IMR-90 (cell line): ENCODE measurements around the gene RERGL.

ENCODE experiments used
- BHLHE40 ChIP-seq: fragments of 150-350 bp; IDR thresholded peaks from 2 replicates; pipeline ENCODE4 v1.6.1; 2016; ENCODE audit warnings: mild to moderate bottlenecking, low read depth, low read length
- CEBPB ChIP-seq: IDR thresholded peaks from 2 replicates; pipeline ENCODE4 v1.6.1; 2012; ENCODE audit warnings: low read depth, low read length, improper control_type of control experiment
- CHD1 ChIP-seq: IDR thresholded peaks from 2 replicates; pipeline ENCODE4 v1.6.1; 2012; ENCODE audit warnings: low read depth, low read length, improper control_type of control experiment
- CTCF ChIP-seq: conservative IDR thresholded peaks from 2 replicates; pipeline ENCODE4 v1.5.1; 2012; ENCODE audit warnings: mild to moderate bottlenecking, low read depth, low read length, improper control_type of control experiment
- ELK1 ChIP-seq: fragments of 150-350 bp; IDR thresholded peaks from 2 replicates; pipeline ENCODE4 v1.6.1; 2016; ENCODE audit warnings: low read depth, mild to moderate bottlenecking, low read length, moderate library complexity, borderline replicate concordance
- FOS ChIP-seq: fragments of 150-350 bp; IDR thresholded peaks from 2 replicates; pipeline ENCODE4 v1.6.1; 2016; ENCODE audit warnings: low read depth, low read length
- MAZ ChIP-seq: IDR thresholded peaks from 2 replicates; pipeline ENCODE4 v1.6.1; 2012; ENCODE audit warnings: low read depth, mild to moderate bottlenecking, low read length, improper control_type of control experiment, moderate library complexity, borderline replicate concordance
- MXI1 ChIP-seq: IDR thresholded peaks from 2 replicates; pipeline ENCODE4 v1.6.1; 2012; ENCODE audit warnings: low read depth, mild to moderate bottlenecking, low read length, moderate library complexity, borderline replicate concordance
- POLR2A ChIP-seq: IDR thresholded peaks from 2 replicates; pipeline ENCODE4 v1.6.1; 2012; ENCODE audit warnings: mild to moderate bottlenecking, low read depth, low read length
- RAD21 ChIP-seq: IDR thresholded peaks from 2 replicates; pipeline ENCODE4 v1.6.1; 2012; ENCODE audit warnings: low read length, improper control_type of control experiment
- RCOR1 ChIP-seq: IDR thresholded peaks from 2 replicates; pipeline ENCODE4 v1.6.1; 2012; ENCODE audit warnings: mild to moderate bottlenecking, low read length, improper control_type of control experiment; ENCODE audit not compliant: insufficient replicate concordance
- RFX5 ChIP-seq: IDR thresholded peaks from 2 replicates; pipeline ENCODE4 v1.8.0; 2012; ENCODE audit warnings: low read depth, mild to moderate bottlenecking, low read length, moderate library complexity
- SMC3 ChIP-seq: fragments of 150-350 bp; IDR thresholded peaks from 2 replicates; pipeline ENCODE4 v1.6.1; 2016; ENCODE audit warnings: low read depth, mild to moderate bottlenecking, antibody characterized with exemption, low read length, moderate library complexity
- USF2 ChIP-seq: fragments of 150-350 bp; IDR thresholded peaks from 2 replicates; pipeline ENCODE4 v1.6.1; 2017; ENCODE audit warnings: mild to moderate bottlenecking, antibody characterized with exemption, low read length, low read depth

GRCh38 chr12:18068355-18068754 lies 21.6 kb downstream of the RERGL start:
- TF ChIP-seq CTCF (no peak), CEBPB (no peak), CHD1 (no peak), POLR2A (no peak), USF2 (no peak), RAD21 (no peak), FOS (no peak), RCOR1 (no peak), ELK1 (no peak), MAZ (no peak), MXI1 (no peak), BHLHE40 (no peak), RFX5 (no peak), SMC3 (no peak)
